Activated CD8-positive, alpha-beta memory T cell treated with anti-CD3 and anti-CD28 coated beads, Interleukin-2, amount 50 U/mL, for 24 hours (primary cell): ENCODE results near the gene KIF11.

Source experiments
- DNase-seq: peaks from one replicate; pipeline ENCODE4 v3.0.0-alpha.2; 2020; ENCODE audit errors: extremely low read depth

Gene KIF11

GRCh38 chr10:92702301-92702916 is 109.5 kb downstream of the KIF11 start:
- DNase-seq: no peak
